Fibroblast of peridontal ligament (primary cell): ENCODE results near the gene GFER.

ENCODE experiments used
- DNase-seq: peaks from one replicate; pipeline ENCODE4 v3.0.0-alpha.2; 2010; ENCODE audit errors: extremely low read depth

Gene GFER

GRCh38 chr16:1990351-1991134, 6.5 kb downstream of the GFER start:
- no peak for DNase-seq

GRCh38 chr16:1991135-1991551, 7.2 kb downstream of the GFER start:
- no peak for DNase-seq

DNA sequence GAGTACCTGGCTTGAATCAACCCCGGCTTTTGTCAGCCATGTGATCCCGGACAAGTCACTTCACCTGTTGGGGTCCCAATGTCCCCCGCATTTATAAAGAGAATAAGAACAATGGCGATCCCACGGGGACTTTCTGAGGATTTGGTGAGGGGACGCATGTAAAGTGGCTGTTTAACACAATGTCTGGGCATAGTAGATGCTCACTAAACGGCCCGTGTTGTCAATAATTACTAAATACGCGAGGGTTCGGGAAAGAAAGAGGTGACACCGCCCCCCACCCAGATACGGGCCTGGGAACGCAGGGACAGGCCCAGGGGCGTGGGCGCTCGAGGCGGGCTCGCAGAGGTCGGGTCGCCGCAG, 7.6 kb downstream of the GFER start:
- DNase-seq: no peak

GRCh38 chr16:1991948-1992703, 8.1 kb downstream of the GFER start:
- peak; percentile 75 for DNase-seq

DNA sequence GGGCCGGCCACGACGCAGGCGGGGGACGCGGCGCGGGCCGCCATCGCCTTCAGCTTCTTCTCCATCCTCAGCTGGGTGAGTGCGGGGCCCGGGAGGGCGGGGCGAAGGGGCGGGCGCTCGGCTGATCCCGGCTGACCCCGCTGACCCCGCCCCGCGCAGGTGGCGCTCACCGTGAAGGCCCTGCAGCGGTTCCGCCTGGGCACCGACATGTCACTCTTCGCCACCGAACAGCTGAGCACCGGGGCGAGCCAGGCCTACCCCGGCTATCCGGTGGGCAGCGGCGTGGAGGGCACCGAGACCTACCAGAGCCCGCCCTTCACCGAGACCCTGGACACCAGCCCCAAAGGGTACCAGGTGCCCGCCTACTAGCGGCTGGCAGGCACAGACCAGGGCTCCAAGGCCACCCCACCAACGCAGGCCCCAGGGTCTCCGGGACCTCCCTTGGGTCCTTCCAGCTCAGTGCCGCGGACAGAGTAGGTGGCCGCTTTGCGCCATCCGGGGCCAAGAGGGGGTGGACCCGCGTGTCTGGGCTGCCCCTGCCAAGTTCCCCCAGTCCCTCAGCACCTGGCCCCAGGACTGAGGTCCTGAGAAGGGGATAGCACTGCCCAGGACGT, 8.8 kb downstream of the GFER start:
- DNase-seq: no peak

DNA sequence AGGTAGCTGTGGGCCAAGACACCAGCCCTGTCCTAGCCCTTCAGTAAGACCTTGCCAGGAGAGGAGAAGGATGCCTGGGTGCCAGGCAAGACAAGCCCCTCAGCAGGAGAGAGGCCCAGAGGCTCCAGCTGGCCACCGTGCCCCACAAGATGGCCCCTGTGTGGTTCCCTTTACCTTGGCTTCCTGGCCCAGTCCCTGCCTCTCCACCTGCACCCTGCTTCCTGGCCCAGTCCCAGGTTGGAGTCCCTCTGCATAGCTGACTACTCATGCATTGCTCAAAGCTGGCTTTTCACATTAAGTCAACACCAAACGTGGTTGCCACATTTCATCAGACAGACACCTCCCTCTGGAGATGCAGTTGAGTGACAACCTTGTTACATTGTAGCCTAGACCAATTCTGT, 9.7 kb downstream of the GFER start:
- no peak for DNase-seq

GRCh38 chr16:1997494-1998359, 13.7 kb downstream of the GFER start:
- DNase-seq: peak; percentile 80

DNA sequence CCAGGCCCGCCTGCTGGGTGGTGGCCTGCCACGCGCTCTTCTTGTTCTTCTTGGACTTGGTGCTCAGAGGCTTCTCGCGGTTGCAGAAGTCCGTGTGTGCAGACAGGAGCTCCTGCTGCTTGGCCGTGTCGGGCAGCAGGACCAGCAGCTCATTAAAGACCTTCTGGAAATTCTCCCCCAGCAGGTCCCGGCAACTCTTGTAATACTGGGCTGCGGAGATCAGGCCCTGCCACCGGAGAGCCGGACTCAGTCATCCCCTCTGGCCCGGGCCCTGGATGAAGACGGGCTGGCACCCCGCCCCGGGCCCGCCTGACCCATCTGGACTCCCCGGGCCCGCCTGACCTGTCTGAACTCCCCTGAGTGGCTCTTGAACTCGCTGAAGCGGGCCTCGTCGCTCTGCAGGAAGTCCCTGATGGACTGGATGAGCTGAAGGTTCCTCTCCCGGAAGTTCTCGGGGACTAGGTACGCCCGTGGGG, 14.4 kb downstream of the GFER start:
- DNase-seq: no peak

- no peak for DNase-seq
Measured at GRCh38 chr16:1998852-1999801, 15.1 kb downstream of the GFER start.

DNA sequence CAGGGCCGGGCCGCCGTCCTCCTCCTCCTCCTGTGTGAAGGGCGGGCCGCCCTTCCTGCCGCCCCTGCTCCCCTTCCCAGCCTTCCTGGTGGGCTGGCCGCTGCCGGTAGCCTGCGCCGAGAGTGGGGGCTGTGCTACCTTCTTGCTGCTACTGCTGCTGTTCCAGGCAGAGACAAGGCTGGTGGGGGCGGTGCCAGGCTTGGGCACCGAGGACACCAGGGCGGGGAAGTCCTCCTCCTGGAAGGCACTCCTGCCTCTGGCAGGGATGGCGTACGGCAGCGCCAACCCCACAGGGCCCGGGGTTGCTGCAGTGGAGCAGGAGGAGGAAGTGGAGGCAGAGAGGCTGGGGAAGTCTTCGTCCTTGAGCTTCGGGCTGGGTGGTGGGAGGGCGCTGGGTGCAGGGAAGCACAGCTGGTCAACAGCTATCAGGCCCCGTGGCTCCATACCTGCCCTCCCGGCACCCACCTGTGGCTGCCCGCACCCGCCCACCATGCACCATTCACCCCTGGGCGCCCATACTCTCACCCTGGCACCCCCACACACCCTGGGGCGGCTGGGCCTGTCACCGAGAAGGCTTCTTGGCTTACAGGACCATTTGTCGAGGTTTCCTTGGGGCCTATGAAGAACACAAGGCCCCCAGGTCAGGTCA, 16.0 kb downstream of the GFER start:
- DNase-seq: no peak

DNA sequence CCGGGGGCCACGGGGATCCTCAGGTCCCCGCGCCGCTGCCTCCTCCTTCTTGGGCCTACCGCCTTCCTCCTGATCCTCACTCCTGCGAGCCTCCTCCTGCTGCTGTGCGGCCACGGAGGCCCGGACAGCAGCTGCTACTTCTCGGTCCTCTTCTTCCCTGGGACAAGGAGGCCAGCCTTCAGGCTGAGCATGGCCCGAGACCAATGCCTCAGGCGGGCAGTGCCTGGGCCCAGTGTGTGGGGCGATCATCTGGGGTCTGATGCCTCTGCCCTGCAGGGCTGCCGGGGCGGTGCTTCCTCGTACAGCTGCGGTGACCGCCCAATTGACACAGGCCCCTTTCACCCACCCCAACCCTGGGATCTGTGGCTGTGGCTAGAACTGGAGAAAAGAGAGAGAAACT, 17.0 kb downstream of the GFER start:
- DNase-seq: no peak

DNA sequence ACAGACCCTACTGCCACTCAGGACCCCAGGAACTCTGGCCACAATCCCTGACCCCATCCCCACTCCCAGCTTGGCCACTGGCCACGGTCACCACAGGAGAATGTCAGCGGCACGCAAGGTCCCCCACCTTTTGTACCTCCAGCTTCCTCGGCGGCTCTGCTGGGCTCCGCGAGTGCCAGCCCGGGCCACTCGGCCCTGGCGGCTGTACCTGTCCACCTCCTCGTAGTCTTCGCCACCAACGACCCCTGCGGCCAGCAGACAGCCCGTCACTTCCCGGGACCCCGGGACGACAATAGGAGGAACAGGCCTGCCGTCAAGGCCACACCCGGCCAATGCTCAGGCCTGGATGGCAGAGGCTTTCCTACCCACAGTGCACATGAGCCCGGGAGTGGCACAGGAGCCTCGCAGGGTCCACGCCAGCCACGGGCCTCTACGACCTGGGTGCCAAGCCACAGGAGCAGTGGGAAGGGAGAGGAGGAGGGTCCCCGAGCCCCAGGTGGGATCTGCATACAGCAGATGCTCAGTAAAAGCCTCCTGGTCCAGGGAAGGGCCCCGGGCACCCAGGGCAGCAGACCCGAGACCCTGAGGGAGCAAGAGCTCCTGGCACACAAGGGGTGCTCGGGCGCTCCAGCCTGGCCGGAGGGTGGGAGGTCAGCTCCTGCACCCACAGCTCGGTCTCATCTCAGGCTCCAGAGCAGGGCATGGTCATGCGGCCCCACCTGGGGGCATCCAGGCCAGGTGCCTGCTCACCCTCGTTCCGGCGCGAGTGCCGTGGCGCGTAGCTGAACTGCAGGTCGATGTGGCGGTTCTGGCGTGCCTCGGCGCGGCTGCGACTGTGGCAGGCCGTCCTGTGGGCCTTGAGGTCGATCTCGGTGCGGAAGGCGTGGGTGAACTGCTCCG, 17.7 kb downstream of the GFER start:
- DNase-seq: no peak

DNA sequence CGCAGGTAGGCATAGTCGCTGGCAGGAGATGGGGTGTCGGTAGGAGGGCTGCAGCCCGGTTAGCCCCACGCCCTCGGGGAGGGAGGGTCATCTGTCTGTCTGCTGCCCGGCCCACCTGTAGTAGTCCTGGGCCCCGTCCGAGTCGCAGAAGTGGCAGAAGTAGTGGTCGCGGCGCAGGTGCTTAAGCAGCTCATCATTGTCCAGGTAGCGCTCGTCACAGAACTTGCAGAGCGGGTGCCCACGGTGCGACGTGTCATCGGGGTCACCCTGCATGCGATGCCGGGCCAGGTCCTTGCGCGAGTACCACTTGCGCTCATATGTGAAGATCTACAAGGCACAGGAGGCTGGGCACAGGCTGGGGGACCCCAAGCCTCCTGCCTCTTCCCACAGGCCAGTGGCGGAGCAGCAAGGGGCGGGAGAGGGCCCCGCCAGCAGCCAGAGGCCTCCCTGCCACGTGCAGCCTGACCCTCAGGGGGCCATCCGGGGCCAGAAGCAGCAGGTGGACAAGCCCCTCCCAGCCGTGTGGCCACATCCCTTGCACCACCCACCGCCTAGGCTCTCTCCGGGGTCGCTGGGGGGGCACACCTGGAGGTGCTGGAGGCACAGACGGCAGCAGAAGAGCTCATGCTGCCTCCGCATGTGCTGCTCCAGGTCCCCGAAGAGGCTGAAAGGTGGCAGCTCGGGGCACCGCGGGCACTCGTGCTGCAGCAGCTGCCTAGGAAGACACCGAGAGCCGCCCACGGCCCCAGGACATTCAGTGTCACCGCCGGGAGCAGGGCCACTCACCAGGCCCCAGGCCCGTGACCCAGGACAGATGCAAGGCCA, 18.6 kb downstream of the GFER start:
- DNase-seq: no peak

GRCh38 chr16:2003231-2003826, 19.3 kb downstream of the GFER start:
- DNase-seq: no peak

GRCh38 chr16:2003827-2004641, 20.0 kb downstream of the GFER start:
- peak; percentile 69 for DNase-seq

DNA sequence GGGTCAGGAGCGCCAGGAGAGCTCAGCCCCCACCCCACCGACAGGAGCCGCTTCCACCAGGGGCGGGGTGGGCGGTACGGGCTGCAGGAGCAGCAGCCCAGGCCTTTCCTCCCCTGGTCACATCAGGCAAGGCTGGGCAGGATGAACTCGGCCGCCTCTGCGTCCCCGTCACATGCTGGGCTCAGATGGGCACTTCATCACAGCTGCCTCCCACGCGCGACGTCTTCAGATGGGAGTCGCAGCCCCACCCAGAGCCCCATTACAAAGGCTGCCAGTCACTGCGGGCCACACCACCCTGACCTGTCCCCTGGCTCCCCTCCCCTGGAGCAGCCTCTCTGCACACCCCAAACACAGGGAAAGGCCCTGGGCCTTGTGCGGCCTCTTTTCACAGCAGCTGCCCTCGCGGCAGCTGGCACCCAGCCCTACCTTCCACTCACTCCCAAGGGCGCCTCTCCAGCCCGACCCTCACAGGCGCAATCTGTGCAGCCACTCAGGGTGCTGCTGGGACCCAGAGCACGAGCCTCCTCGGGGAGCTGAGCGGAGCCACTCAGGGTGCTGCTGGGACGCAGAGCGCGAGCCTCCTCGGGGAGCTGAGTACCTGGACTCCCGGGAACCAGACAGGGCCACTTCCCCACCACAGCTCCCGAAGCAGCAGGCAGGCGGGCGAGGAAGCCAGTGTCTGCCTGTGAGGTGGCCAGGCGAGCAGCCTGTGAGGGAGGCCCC, 21.0 kb downstream of the GFER start:
- DNase-seq: no peak
